AG04449 (cell line): Measurements from ENCODE around the gene GALNT3.

ENCODE experiments used
- CTCF ChIA-PET: fragments of 350-600 bp; formaldehyde crosslinking; extraction: SDS; loops from one replicate; lab custom pipeline; 2021; ENCODE audit warnings: antibody characterized with exemption; lab: Yijun Ruan, JAX
- POLR2A ChIA-PET: fragments of 400-600, 350-600 bp; formaldehyde crosslinking; extraction: SDS; loops from one replicate; lab custom pipeline; 2020; ENCODE audit warnings: antibody characterized with exemption, inconsistent platforms; lab: Yijun Ruan, JAX
- DNase-seq: peaks from one replicate; pipeline ENCODE4 v3.0.0-alpha.2; 2010; ENCODE audit warnings: low read depth, low spot score
- H3K4me3 ChIP-seq: 2 replicates; pipeline ENCODE4 v1.5.1; 2011; ENCODE audit warnings: low read depth, mild to moderate bottlenecking, control low read depth, low read length
- TF ChIP-seq, protein P1 (sequence below): IDR thresholded peaks from one replicate; pipeline ENCODE4 v1.5.1; 2011; ENCODE audit warnings: mild to moderate bottlenecking, moderate library complexity, low read length, control low read depth, inconsistent platforms; ENCODE audit not compliant: insufficient read depth; ENCODE audit errors: missing control alignments

The GALNT3 gene

GRCh38 chr2:165815299-165816141, 21.5 kb upstream of the GALNT3 start:
- TF ChIP-seq, protein P1, sequence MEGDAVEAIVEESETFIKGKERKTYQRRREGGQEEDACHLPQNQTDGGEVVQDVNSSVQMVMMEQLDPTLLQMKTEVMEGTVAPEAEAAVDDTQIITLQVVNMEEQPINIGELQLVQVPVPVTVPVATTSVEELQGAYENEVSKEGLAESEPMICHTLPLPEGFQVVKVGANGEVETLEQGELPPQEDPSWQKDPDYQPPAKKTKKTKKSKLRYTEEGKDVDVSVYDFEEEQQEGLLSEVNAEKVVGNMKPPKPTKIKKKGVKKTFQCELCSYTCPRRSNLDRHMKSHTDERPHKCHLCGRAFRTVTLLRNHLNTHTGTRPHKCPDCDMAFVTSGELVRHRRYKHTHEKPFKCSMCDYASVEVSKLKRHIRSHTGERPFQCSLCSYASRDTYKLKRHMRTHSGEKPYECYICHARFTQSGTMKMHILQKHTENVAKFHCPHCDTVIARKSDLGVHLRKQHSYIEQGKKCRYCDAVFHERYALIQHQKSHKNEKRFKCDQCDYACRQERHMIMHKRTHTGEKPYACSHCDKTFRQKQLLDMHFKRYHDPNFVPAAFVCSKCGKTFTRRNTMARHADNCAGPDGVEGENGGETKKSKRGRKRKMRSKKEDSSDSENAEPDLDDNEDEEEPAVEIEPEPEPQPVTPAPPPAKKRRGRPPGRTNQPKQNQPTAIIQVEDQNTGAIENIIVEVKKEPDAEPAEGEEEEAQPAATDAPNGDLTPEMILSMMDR, result no peak
- H3K4me3 ChIP-seq, result no peak overlapping the region
- CTCF ChIA-PET, result no interaction called here
- POLR2A ChIA-PET, result no interaction called here
- no peak for DNase-seq

DNA sequence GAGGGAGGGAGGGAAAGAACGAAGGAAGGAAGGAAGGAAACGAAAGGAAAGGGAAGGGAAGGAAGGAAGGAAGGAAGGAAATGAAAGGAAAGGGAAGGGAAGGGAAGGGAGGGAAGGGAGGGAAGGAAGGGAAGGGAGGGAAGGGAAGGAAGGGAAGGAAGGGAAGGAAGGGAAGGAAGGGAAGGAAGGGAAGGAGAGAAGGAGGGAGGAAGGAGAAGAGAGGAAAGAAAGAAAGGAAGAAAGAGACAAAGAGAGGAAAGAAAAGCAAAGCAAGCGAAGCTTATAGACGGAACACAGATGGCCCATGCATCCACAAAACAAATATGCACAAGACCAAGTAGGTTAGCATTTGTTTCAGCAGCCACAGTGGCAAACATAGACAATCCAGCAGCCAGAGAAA, 20.4 kb upstream of the GALNT3 start:
- no peak overlapping the region for H3K4me3 ChIP-seq
- CTCF ChIA-PET, result interaction anchor here (0.6 kb wide), 1 partner anchor 1309 kb away, joined by 3 read pairs; no protein-coding TSS in a partner anchor
- POLR2A ChIA-PET, result no interaction called here
- no peak for DNase-seq
- TF ChIP-seq, protein P1, result no peak

GRCh38 chr2:165811592-165812370, 17.7 kb upstream of the GALNT3 start:
- no peak overlapping the region for H3K4me3 ChIP-seq
- TF ChIP-seq, protein P1, result no peak
- DNase-seq, result no peak
- ChIA-PET CTCF (no interaction called here), POLR2A (no interaction called here)

DNA sequence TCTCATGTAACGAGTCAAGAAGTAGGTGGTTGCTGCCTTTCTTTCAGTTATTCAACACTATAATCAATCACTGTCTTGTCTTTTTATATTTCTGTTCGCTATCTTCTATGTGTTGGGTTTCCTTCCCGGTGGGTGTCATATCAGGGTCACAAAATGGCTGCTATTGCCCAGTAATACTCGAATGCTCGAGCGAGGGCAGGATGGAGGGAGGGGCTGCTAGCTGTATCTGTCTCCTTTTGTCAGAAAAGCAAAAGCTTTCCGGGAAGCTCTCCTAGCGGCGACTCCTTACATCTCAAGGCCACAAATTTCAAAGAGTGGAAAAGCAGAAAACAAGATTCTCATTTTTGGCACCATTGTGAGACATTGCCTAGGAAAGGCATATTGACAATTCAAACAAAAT, 16.4 kb upstream of the GALNT3 start:
- ChIA-PET POLR2A (no interaction called here), CTCF (no interaction called here)
- H3K4me3 ChIP-seq, result no peak overlapping the region
- TF ChIP-seq, protein P1, result no peak
- no peak for DNase-seq

DNA sequence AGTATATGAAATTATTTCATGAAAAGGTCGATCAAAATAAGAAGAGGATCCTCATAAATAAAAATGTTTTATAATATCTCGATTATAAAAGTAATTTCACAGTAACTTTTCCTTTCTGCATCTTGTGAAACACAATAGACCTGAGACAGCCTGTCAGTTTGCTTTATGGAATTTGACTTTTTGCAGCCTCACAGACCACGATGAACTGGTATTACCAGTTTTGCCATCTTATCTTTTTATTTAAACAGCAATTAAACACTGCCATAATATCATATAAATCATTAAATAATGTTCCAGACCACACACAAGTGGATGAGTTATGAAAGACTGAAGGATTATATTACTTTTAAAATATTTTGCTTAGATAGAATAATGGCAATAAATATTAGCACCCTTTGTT, 10.7 kb upstream of the GALNT3 start:
- DNase-seq, result no peak
- POLR2A ChIA-PET, result no interaction called here
- CTCF ChIA-PET, result no interaction called here
- no peak overlapping the region for H3K4me3 ChIP-seq
- TF ChIP-seq, protein P1, result no peak

DNA sequence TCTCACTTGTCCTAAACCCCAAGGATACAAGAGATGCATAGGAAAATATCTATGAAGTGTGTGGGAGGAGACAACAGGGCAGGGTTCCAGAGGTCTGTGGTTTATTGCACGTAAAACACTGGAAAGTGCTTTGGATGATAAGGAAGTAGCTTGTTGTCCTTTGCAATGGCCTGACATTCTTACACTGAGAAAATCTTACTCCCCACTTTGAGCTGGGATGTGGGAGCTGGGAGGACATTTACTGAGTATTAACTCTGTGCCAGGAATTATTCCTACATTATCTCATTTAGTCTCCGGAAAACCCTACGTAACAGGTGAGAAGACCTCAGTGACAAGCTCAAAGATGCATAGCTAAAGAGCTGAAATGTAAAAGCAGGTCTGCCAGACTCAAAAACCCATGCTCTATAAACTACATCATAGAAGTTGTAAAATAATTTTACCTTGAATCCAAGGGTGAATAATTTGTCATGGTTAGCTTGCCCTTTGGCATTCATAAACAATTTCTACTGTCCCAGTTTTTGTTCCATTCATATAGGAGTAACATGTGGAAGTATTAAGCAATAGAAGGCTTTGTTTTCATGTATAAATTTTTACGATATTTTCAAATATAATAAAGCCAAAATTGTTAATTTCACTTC, 9.2 kb upstream of the GALNT3 start:
- ChIA-PET POLR2A (no interaction called here), CTCF (no interaction called here)
- TF ChIP-seq, protein P1, result no peak
- DNase-seq, result no peak
- H3K4me3 ChIP-seq, result no peak overlapping the region
